Stimulated activated CD4-positive, alpha-beta T cell treated with anti-CD3 and anti-CD28 coated beads, Interleukin-2, amount 100 ng/mL, for 4 hours (primary cell): ENCODE measurements around the gene ACACB.

ENCODE experiments used
- DNase-seq: peaks from one replicate; pipeline ENCODE4 v3.0.0-alpha.2; 2020; ENCODE audit warnings: low read depth

Gene ACACB

DNA sequence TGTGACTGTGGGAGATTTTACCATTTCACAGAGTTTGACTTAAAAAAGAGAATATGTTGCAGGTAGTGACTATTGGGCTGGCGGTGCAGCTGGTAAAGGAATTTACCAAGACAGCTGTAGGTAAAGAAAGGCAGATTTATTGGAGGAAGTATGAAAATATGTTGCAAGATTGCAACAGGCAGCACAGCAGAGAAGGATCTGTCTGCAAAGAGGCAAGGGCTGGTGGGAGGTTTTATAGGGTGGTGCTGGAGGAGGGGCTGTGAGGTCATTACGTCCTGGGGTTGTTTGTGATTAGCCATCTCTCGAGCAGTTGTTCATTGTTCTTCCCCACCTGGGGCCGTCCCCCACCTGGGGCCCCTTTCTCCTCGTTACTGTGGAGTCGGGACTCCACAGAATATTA is 62.1 kb downstream of the ACACB start:
- no peak for DNase-seq

DNA sequence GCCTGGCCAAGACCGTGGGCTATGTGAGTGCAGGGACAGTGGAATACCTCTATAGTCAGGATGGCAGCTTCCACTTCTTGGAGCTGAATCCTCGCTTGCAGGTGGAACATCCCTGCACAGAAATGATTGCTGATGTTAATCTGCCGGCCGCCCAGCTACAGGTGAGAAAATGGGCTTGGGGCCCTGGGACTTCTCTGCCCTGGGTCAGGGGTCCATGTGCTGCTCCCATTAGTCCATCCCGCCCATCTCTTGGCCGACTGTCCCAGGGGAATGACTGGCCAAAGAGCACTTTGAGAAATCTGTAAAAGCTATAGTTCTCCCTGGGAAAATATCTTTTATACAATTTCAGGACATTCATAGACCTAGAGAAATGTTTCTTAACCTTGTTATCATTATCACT is 63.5 kb downstream of the ACACB start:
- no peak for DNase-seq

DNA sequence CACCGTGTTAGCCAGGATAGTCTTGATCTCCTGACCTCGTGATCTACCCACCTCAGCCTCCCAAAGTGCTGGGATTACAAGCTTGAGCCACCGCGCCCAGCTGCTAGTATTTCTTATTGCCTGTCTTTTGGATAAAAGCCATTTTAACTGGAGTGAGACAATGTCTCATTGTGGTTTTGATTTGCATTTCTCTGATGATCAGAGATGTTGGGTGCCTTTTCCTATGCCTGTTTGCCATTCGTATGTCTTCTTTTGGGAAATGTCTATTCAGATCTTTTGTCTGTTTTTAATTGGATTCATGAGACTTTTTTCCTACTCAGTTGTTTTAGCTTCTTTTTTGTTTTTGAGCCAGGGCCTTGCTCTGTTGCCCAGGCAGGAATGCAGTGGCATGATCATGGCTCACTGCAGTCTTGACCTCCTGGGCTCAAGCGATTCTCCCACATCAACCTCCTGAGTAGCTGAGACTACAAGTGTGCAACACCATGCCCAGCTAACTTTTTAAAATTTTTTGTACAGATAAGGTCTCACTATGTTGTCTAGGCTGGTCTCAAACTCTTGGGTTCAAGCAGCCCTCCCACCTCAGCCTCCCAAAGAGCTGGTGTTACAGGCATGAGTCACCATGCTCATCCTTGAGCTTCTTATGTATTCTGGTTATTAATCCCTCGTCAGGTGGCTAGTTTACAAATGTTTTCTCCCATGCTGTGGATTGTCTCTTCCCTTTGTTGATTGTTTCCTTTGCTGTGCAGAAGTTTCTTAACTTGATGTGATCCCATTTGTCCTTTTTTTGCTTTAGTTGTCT is 65.9 kb downstream of the ACACB start:
- DNase-seq, result no peak

- no peak for DNase-seq
Observed at GRCh38 chr12:109185441-109185840, 69.1 kb downstream of the ACACB start.

- no peak for DNase-seq
Observed at GRCh38 chr12:109186993-109187653, 70.7 kb downstream of the ACACB start.

GRCh38 chr12:109188108-109188712 is 71.8 kb downstream of the ACACB start:
- no peak for DNase-seq

GRCh38 chr12:109189291-109189690 is 72.9 kb downstream of the ACACB start:
- DNase-seq, result no peak

- no peak for DNase-seq
Observed at GRCh38 chr12:109191621-109192250, 75.3 kb downstream of the ACACB start.

DNA sequence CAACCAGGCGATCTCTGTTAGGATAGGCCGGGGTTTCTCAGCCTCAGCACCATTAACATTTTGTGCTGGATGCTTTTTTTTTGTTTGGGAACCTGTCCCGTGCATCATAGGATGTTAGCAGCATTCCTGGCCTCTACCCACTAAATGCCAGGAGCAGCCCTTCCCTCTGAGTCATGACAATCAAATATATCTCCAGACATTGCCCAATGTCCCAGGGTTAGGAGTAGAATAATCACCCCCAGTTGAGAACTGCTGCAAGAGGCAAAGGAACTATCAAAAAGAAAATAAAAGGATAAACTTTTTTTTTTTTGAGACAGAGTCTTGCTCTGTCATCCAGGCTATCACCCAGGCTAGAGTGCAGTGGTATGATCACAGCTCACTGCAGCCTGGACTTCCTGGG is 76.0 kb downstream of the ACACB start:
- no peak for DNase-seq

DNA sequence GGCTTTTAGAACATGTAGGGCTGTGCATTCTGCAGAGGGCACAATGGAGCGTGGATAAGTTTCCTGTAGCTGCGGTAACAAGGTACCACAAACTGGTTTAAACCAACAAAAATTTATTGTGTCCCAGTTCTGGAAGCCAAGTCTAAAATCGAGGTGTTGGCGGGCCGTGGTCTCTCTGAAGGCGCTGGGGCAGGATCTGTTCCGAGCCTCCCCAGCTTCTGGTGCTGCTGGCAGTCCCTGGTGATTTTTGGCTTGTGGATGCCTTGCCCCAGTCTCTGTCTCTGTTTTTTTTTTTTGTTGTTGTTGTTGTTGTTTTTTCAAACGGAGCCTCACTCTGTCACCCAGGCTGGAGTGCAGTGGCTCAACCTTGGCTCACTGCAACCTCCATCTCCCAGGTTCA is 77.5 kb downstream of the ACACB start:
- DNase-seq, result no peak

GRCh38 chr12:109196332-109196731 is 79.9 kb downstream of the ACACB start:
- no peak for DNase-seq

DNA sequence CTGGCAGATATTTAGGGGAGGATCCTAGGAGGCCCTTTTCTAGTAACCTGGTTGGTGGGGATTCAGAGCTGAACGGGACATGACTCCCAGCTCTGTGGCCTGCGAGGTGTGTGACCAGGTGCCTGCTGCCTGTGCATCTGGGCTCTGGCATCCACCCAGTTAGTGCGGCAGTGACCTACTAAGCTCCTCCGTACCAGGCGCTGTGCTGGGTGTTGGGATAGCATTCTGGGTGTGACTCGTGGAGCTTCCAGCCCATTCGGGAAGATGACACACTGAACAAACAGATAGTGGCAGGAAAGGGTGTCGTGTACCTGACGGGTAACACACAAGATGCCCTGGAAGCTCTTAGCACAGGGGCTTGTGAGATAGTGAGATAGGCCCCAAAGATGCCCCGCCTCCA is 80.9 kb downstream of the ACACB start:
- DNase-seq, result no peak

GRCh38 chr12:109199324-109199723 is 82.9 kb downstream of the ACACB start:
- DNase-seq, result no peak

- DNase-seq, result no peak
Observed at GRCh38 chr12:109200825-109201495, 84.6 kb downstream of the ACACB start.

GRCh38 chr12:109201496-109201885 is 85.1 kb downstream of the ACACB start:
- no peak for DNase-seq

- no peak for DNase-seq
Observed at GRCh38 chr12:109202770-109203169, 86.4 kb downstream of the ACACB start.

GRCh38 chr12:109203480-109203879 is 87.1 kb downstream of the ACACB start:
- no peak for DNase-seq

GRCh38 chr12:109209082-109209481 is 92.7 kb downstream of the ACACB start:
- no peak for DNase-seq

- DNase-seq, result no peak
Observed at GRCh38 chr12:109212460-109213115, 96.2 kb downstream of the ACACB start.

GRCh38 chr12:109214131-109214530 is 97.7 kb downstream of the ACACB start:
- DNase-seq, result no peak

DNA sequence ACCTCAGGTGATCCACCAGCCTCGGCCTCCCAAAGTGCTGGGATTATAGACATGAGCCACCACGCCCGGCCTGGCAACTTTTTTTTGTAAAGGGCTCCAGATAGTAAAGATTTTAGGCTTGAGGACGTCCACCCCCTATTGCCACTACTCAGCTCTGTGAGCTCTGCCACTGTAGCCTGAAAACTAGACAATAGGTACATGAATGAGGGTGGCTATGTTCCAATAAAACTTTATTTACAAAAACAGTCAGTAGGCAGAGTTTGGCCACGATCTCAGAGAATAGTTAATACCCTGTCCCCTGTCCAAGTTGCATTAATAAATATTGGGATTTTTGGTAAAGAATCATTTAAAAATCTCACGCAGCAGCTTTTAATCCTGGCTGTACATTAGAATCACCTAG is 102.6 kb downstream of the ACACB start:
- DNase-seq, result no peak

DNA sequence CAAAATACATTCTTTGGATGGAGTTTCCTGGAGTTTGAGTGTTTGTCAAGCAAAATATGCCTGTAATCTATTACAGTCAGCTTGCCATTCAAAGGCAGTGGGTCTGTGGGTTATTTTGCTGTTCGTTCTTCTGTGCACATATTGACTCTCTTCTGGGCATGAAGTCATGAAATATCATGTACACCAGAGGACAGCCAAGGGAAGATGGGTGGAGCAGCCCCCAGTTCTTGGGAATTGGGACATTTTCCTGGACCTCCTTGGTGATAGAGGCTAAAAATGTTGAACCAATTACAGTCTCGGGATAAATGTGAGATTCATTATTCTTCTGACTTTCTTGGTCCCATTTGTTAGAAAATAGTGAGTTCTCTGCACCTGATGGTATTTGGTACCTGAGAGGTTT is 103.6 kb downstream of the ACACB start:
- no peak for DNase-seq
